H7 (cell line): Measurements from ENCODE around the gene RAPGEF4. TPM values are rescaled to one million over a fixed set of nuclear protein-coding genes. Genes with fewer than 3 reads are reported as not detected.
"Not testable (repeated sequence)": the region's sequence is repeated elsewhere in the genome, so short reads cannot be mapped to it uniquely, and the experiment has no call there.

Experiments
- DNase-seq: peaks from one replicate; pipeline ENCODE4 v3.0.0; 2012
- H3K27me3 ChIP-seq: 2 replicates; pipeline ENCODE4 v1.6.0; 2011; ENCODE audit warnings: mild to moderate bottlenecking, low read length; ENCODE audit not compliant: control insufficient read depth, insufficient read depth
- H3K36me3 ChIP-seq: replicated peaks from 2 replicates; pipeline ENCODE4 v1.5.1; 2011; ENCODE audit warnings: low read length; ENCODE audit not compliant: control insufficient read depth, insufficient read depth
- H3K4me3 ChIP-seq: 2 replicates; pipeline ENCODE4 v1.5.1; 2011; ENCODE audit warnings: low read depth, mild to moderate bottlenecking, control low read depth, low read length, moderate library complexity; ENCODE audit not compliant: insufficient read depth
- total RNA-seq: library from RNA; depleted of rRNA; stranded (reverse); fragments of >200 nt; shearing (Covaris generic); gene quantifications from 2 replicates; pipeline ENCODE4 v1.2.3, GENCODE V29; 2014

RAPGEF4 gene
- total RNA-seq, 1 experiment from 2014 or later = 0.69 TPM

DNA sequence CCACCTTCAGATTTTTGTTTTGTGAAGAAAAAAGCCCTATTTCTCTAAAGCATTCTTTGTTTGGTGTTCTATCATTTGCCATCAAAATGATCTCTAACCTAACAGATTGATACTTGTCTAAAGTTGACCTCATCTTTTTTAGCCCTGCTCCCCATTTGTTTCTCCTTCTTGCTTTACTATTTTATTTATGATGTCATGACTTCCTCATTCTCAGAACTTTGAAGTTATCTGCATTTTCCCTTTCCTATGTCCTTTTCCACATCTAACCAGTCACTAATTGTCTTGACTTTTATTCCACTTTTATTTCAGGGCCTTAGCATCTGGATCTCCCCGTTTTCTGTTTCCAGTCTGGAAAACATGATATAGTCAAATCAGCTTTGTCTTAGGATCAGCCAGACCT lies 8.3 kb downstream of the RAPGEF4 start:
- H3K27me3 ChIP-seq = no peaks in the 10 kb centered on the region
- no peaks in the 10 kb centered on the region for H3K36me3 ChIP-seq
- no peak for DNase-seq
- H3K4me3 ChIP-seq = no peak overlapping the region

DNA sequence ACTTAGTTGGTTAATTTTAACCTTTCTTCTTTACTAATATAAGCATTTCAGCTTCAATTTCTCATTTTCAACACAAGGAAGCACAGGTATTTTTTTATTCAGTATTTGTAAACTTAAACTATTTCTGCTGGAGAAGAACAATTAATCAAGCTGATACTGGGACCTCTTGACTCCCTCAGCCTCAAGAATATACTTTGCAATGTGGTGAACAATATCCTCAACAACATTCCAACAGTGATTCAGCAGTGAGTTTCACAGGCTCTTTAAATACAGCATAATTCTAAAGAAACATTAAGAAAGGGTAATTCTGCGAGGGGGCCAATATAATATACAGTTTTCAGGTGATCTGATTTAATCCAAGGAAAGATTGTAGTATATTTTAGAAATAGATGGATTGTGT lies 10.0 kb downstream of the RAPGEF4 start:
- H3K36me3 ChIP-seq = no peaks in the 10 kb centered on the region
- no peak overlapping the region for H3K4me3 ChIP-seq
- DNase-seq = no peak
- no peaks in the 10 kb centered on the region for H3K27me3 ChIP-seq

DNA sequence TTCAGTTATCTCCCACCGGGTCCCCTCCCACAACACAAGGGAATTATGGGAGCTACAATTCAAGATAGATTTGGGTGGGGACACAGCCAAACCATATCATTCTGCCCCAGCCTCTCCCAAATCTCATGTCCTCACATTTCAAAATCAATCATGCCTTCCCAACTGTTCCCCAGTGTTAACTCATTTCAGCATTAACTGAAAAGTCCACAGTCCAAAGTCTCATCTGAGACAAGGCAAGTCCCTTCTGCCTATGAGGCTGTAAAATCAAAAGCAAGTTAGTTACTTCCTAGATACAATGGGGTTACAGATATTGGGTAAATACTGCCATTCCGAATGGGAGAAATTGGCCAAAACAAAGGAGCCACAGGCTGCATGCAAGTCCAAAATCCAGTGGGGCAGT lies 12.9 kb downstream of the RAPGEF4 start:
- not testable (repeated sequence) for H3K4me3 ChIP-seq, H3K27me3 ChIP-seq, H3K36me3 ChIP-seq, DNase-seq

DNA sequence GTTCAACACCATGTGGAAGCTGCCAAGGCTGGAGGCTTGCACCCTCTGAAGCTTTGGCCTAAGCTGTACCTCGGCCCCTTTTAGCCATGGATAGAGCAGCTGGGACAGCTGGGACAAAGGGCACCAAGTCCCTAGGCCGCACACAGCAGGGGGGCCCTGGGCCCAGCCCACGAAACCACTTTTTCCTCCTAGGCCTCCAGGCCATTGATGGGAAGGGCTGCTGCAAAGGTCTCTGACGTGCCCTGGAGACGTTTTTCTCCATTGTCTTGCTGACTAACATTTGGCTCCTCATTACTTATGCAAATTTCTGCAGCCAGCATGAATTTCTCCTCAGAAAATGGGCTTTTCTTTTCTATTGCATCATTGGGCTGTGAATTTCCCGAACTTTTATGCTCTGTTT lies 13.7 kb downstream of the RAPGEF4 start:
- Histone ChIP-seq H3K36me3 (no peaks in the 10 kb centered on the region), H3K27me3 (no peaks in the 10 kb centered on the region), H3K4me3 (no peak overlapping the region)
- no peak for DNase-seq

DNA sequence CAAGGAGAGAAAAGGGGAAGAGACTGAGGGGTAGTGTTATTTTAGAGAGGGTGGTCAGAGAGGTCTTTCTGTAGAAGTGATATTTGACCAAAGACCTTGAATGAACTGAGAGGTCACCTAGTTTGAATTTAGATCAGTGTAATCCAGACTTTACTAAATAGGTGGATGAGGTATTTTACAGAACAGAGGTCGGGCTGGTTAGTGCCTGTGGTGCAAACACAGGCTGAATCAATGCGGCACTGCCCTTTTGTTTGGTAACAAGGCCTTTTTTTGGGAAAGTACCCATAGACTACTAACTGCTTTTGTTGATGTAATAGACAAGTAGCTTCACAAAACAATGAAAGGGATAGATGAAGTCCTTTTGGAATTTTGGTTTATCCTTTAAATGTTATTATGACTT lies 15.9 kb downstream of the RAPGEF4 start:
- Histone ChIP-seq H3K27me3 (no peaks in the 10 kb centered on the region), H3K4me3 (no peak overlapping the region), H3K36me3 (no peaks in the 10 kb centered on the region)
- DNase-seq = no peak

DNA sequence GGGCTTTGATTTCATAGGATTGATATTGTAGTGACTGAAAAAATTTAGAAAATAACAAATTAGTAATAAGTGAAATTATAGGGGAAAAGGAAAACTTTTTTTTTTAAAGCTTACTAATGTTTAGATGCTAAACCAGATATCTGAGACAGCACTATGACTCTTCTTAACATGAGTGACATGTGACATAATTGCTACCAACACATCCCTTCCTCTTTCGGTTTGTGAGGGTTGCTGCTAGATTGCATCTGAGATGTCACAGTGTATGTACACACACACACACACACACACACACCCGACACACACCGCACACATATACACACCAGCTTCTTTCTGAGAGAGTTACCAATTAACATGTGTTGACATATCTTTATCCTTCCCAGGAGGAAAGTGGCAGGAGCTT lies 18.0 kb downstream of the RAPGEF4 start:
- no peak overlapping the region for H3K4me3 ChIP-seq
- no peaks in the 10 kb centered on the region for H3K36me3 ChIP-seq
- DNase-seq = no peak
- no peaks in the 10 kb centered on the region for H3K27me3 ChIP-seq

DNA sequence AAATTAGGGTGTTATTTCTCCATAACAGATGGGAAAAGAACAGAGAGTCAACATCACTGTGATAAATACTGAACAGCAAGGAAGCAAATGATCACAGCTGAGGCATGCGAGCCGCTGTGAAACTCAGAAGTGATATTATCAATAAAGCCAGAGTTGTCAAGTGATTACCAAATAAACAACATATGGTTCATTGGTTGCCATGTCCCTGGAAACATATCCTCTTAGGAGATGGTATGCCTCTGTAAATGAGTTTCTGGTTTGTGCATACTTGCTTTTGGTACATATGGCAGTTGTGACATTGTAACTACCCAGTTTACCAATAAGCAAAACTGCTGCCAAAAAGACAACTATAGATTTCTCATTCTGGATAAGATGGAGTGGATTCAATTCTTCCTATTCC lies 23.8 kb downstream of the RAPGEF4 start:
- Histone ChIP-seq H3K27me3 (no peaks in the 10 kb centered on the region), H3K4me3 (no peak overlapping the region), H3K36me3 (no peaks in the 10 kb centered on the region)
- DNase-seq = no peak

DNA sequence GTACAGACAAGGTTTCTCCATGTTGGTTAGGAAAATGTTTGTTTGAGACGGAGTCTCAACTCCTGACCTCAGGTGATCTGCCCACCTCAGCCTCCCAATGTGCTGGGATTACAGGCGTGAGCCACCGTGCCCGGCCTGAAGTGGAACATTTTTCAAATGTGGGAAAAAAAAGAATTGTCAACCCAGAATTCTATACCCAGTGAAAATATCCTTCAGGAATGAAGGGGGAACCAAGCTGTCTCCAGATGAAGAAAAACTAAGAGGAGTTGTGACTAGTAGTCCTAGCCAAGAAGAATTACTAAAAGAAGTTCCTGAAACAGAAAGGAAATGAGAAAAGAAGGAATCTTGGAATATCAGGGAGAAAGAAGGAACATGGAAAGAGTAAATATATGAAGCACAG lies 25.7 kb downstream of the RAPGEF4 start:
- H3K4me3 ChIP-seq = no peak overlapping the region
- no peaks in the 10 kb centered on the region for H3K27me3 ChIP-seq
- no peak for DNase-seq
- H3K36me3 ChIP-seq = no peaks in the 10 kb centered on the region

DNA sequence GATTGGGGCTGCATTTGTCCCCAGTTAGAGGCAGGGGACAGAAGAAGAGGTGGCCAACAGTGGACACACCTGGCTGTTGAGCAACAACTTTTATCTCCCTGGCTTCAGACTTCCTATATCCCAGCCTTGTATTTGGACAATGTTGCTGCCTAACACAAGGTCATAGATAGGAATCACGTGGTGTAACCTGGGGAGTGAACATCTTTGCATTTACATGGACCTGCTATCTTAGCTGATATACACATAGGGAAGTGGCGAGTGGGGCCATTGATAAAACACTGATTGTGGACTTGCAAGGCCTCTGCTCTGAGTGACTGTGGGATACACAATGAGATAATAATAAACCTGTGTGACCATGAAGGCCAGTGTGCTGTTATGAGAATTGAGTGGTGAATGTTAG lies 26.9 kb downstream of the RAPGEF4 start:
- Histone ChIP-seq H3K36me3 (no peaks in the 10 kb centered on the region), H3K27me3 (no peaks in the 10 kb centered on the region), H3K4me3 (no peak overlapping the region)
- DNase-seq = no peak

DNA sequence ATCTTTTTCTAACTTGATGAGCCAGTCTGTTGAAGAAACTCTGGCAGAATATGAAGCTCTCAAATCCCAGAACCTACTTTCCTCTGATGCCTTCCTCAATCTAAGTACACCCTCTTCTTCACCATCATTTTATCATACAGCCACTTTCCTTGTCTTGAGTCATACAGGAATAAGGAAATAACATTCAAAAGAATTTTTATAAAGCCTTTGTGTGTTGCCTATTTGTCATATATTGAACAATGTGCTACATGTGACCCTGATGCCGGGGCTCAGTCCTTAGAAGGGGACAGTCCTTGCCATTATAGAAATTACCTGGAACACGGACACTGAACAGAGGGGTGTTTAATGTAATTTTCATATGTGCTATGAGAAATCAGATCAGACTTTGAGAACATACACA lies 27.4 kb downstream of the RAPGEF4 start:
- Histone ChIP-seq H3K4me3 (no peak overlapping the region), H3K36me3 (no peaks in the 10 kb centered on the region), H3K27me3 (no peaks in the 10 kb centered on the region)
- DNase-seq = no peak

DNA sequence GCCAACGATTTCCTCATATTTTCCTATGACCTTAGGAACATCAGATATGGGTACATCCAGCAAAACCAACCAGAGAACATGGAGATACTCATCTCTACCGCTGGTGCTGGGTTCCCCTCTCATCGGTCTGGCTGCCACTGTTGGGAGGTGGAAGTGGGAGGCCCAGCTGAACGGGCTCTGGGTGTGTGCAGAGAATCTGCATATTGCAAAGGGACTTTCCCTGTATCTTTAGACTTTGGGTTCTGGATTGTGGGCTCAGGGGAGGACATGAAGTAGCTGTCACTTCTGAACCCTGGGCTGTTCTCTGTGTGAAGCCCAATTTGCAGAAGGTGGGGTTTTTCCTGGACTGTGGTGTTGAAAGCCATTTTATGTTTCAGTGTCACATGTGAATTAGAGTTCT lies 30.0 kb downstream of the RAPGEF4 start:
- no peak for DNase-seq
- no peaks in the 10 kb centered on the region for H3K27me3 ChIP-seq
- H3K36me3 ChIP-seq = no peaks in the 10 kb centered on the region
- H3K4me3 ChIP-seq = no peak overlapping the region

DNA sequence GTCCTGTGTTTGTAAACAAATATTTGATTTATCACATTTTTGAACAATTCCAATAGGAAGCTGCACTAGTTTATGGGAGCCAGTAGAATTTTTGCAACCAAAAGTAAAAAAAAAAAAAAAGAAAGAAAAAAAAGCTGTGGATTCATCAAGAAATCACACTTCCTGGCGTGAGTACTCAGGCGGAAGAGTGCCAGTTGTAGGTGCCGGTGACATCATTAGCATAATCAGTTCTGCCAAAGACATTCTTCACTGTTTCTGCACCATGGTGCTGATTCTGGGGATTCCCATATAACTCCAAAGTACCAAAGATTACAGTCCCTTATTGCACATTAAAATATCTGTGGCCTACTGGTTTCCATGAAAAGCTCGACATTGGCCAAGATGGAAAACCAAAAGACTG lies 32.8 kb downstream of the RAPGEF4 start:
- Histone ChIP-seq H3K27me3 (no peaks in the 10 kb centered on the region), H3K36me3 (no peaks in the 10 kb centered on the region), H3K4me3 (no peak overlapping the region)
- no peak for DNase-seq

DNA sequence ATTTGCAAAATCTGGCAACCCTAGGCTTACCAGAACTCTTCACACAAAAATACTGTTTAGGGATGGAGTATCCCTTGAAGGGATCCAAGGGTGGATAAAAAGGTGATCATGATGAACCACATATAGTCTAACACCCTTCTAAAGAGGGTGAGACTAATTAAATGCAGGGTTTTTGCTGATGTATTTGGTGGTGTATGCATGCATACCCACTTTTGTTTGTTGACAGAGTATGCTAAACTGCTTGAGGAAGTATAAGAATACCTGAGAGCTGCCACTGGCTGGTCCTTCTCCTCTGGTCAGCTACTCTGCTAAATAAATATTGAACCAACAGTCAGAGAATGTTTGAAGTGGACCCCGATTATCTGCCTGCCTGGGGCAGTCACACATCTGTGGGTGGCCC lies 34.2 kb downstream of the RAPGEF4 start:
- no peaks in the 10 kb centered on the region for H3K27me3 ChIP-seq
- DNase-seq = no peak
- no peaks in the 10 kb centered on the region for H3K36me3 ChIP-seq

DNA sequence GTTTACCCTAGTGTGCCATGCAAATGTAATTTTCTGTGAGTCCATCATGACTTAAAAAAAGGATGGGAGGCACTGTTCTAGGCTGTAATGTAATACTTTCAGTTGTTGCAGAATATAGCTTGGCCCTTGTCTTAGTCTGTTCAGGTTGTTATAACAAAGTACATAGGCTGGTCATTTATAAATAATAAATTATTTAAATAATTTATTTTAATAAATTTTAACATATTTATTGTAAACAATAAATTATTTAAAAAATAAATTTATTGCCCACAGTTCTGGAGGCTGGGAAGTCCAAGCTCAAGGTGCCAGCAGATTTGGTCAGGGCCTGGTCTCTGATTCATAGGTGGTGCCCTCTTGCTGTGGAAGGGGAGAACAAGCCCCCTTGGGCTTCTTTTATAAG lies 35.2 kb downstream of the RAPGEF4 start:
- Histone ChIP-seq H3K27me3 (no peaks in the 10 kb centered on the region), H3K36me3 (no peaks in the 10 kb centered on the region), H3K4me3 (no peak overlapping the region)
- no peak for DNase-seq

More for the DNA sequence above, 34.2 kb downstream of the RAPGEF4 start:
- no peak overlapping the region for H3K4me3 ChIP-seq

DNA sequence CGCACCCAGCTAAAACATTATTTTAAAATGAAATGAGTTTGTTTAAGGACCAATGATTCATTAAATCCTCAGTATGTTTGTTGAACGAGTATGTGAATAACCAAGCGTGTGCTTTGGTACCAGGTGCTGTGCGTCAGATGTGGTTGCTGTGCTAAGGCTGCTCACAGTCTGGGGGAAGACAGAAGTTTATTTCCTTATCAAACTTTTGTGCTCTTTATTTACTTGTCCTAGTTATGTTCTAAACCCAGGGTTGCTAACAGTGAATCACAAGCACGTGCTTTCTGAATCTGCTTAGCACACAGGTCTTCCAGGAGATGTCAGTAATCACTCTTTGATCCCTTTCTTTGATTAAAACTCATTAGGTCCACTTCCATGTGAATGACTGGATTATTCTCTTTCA lies 37.0 kb downstream of the RAPGEF4 start:
- no peak for DNase-seq
- no peaks in the 10 kb centered on the region for H3K36me3 ChIP-seq
- no peak overlapping the region for H3K4me3 ChIP-seq
- no peaks in the 10 kb centered on the region for H3K27me3 ChIP-seq

DNA sequence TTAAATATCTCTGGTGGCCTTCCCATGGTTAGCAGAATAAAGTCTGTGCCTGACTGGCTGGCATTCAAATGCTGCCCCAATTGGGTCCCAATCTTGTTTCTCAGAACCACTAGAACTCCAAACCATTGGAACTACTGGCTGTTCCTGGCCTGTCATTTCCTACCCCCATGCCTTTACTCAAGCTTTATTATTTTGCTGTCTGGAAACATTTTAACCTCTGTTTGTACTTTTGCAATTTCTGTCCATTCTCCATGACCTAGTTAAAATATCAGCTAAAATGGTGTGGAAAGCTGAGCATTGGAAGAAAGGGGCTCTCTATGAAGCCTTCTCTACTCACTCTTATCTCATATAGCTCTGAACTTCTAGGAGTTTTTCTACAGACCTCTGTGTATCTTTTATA lies 38.7 kb downstream of the RAPGEF4 start:
- no peaks in the 10 kb centered on the region for H3K27me3 ChIP-seq
- H3K4me3 ChIP-seq = no peak overlapping the region
- no peaks in the 10 kb centered on the region for H3K36me3 ChIP-seq
- DNase-seq = no peak
